HG03460 (cell line): ENCODE data around the gene AQP10.
"Not testable (repeated sequence)": the region's sequence is repeated elsewhere in the genome, so short reads cannot be mapped to it uniquely, and the experiment has no call there.

Experiments
- ATAC-seq: cut with Tn5 transposase; IDR thresholded peaks from one replicate; pipeline ENCODE4 v1.9.1; 2021; ENCODE audit not compliant: unreplicated experiment

The AQP10 gene

GRCh38 chr1:154342836-154343472, 22.1 kb downstream of the AQP10 start:
- no peak for ATAC-seq

GRCh38 chr1:154344977-154345837, 24.3 kb downstream of the AQP10 start:
- no peak for ATAC-seq

GRCh38 chr1:154346276-154346917, 25.5 kb downstream of the AQP10 start:
- ATAC-seq: no peak

- no peak for ATAC-seq
These were observed 27.1 kb downstream of the AQP10 start for GRCh38 chr1:154347961-154348360.

- ATAC-seq: no peak
These were observed 27.7 kb downstream of the AQP10 start for GRCh38 chr1:154348429-154349076.

GRCh38 chr1:154349121-154349520, 28.2 kb downstream of the AQP10 start:
- ATAC-seq: no peak

GRCh38 chr1:154350383-154350782, 29.5 kb downstream of the AQP10 start:
- ATAC-seq: no peak

GRCh38 chr1:154351363-154352068, 30.6 kb downstream of the AQP10 start:
- no peak for ATAC-seq

- no peak for ATAC-seq
These were observed 31.3 kb downstream of the AQP10 start for GRCh38 chr1:154352245-154352580.

- no peak for ATAC-seq
These were observed 31.9 kb downstream of the AQP10 start for GRCh38 chr1:154352581-154353459.

GRCh38 chr1:154353460-154353904, 32.6 kb downstream of the AQP10 start:
- no peak for ATAC-seq

GRCh38 chr1:154353966-154354365, 33.1 kb downstream of the AQP10 start:
- no peak for ATAC-seq

GRCh38 chr1:154358519-154358918, 37.6 kb downstream of the AQP10 start:
- no peak for ATAC-seq

GRCh38 chr1:154360288-154360687, 39.4 kb downstream of the AQP10 start:
- ATAC-seq: no peak

- not testable (repeated sequence) for ATAC-seq
These were observed 40.0 kb downstream of the AQP10 start for GRCh38 chr1:154360881-154361280.

GRCh38 chr1:154361357-154361756, 40.5 kb downstream of the AQP10 start:
- no peak for ATAC-seq

- no peak for ATAC-seq
These were observed 50.5 kb downstream of the AQP10 start for GRCh38 chr1:154371436-154371835.

- ATAC-seq: not testable (repeated sequence)
These were observed 53.0 kb downstream of the AQP10 start for GRCh38 chr1:154373777-154374357.
